K562 (cell line): ENCODE data around the gene CLCA1. TPM values are rescaled to one million over a fixed set of nuclear protein-coding genes. Genes with fewer than 3 reads are reported as not detected.

Experiments
- ATAC-seq: fragments of 200-7000 bp; cut with Tn5 transposase; 3 replicates; pipeline ENCODE4 v1.9.1; 2020; ENCODE audit warnings: moderate library complexity
- BruUV-seq: library from RNA; stranded (reverse); fragments of 400-500 nt; replicated peaks from 2 replicates; lab custom pipeline; 2021; lab: Mats Ljungman, UMichigan
- CTCF ChIA-PET: fragments of 300-600 bp; formaldehyde crosslinking; extraction: SDS; loops from one replicate; lab custom pipeline; 2021; ENCODE audit warnings: low intra/inter-chr PET ratio; lab: Yijun Ruan, JAX
- POLR2A ChIA-PET: fragments of 300-600, 350-650 bp; sonication (Branson Sonifier 250); formaldehyde crosslinking; extraction: SDS; loops from one replicate; lab custom pipeline; 2021; ENCODE audit warnings: antibody characterized with exemption, inconsistent platforms; lab: Yijun Ruan, JAX
- DNase-seq, 4 experiments: peaks; one replicate each; pipeline versions ENCODE4 v3.0.0 to v3.0.0-alpha.2; 2011 to 2018; ENCODE audit warnings: low spot score in 3 of 4, mixed read lengths in 3 of 4; ENCODE audit errors: extremely low read depth in 1 of 4
- FAIRE-seq: peaks from 2 replicates; lab custom pipeline; 2011; peaks lifted over from hg19 to GRCh38; lab: Jason Lieb, UNC
- H2AFZ ChIP-seq: 2 replicates; pipeline ENCODE4 v1.6.0; 2011; ENCODE audit warnings: low read depth, low read length, control low read depth, inconsistent platforms
- H3K27ac ChIP-seq: fragments of 200-600 bp; 3 replicates; pipeline ENCODE4 v1.8.0; 2011; ENCODE audit warnings: low read depth, mild to moderate bottlenecking, control low read depth, inconsistent platforms, low read length, moderate library complexity, mixed read lengths; ENCODE audit errors: extremely low read depth
- H3K27me3 ChIP-seq, 2 experiments: fragments of 300-600 bp in 1 of 2; 2 replicates in 1 of 2; 3 replicates in 1 of 2; pipeline versions ENCODE4 v1.6.0 to v1.8.0; 2011; ENCODE audit warnings: inconsistent platforms in 2 of 2, low read length in 2 of 2, mild to moderate bottlenecking in 1 of 2, mixed read lengths in 1 of 2, moderate library complexity in 1 of 2; ENCODE audit not compliant: control insufficient read depth in 2 of 2, insufficient read depth in 2 of 2
- H3K36me3 ChIP-seq: fragments of 300-600 bp; 3 replicates; pipeline ENCODE4 v1.8.0; 2011; ENCODE audit warnings: mild to moderate bottlenecking, low read length, inconsistent platforms; ENCODE audit not compliant: control insufficient read depth, insufficient read depth
- H3K4me1 ChIP-seq, 2 experiments: fragments of 200-600 bp in 1 of 2; replicated peaks in 1 of 2; 2 replicates in 1 of 2; 3 replicates in 1 of 2; pipeline versions ENCODE4 v1.5.1 to v1.8.0; 2011; ENCODE audit warnings: inconsistent platforms in 2 of 2, low read length in 2 of 2, mild to moderate bottlenecking in 1 of 2, mixed read lengths in 1 of 2, moderate library complexity in 1 of 2; ENCODE audit not compliant: control insufficient read depth in 2 of 2, insufficient read depth in 2 of 2
- H3K4me2 ChIP-seq: 2 replicates; pipeline ENCODE4 v1.6.1; 2011; ENCODE audit warnings: low read length, control low read depth, inconsistent platforms, mixed read lengths; ENCODE audit not compliant: insufficient read depth
- H3K4me3 ChIP-seq: fragments of 200-600 bp; sonication (generic), shearing (Covaris generic); 2 replicates; pipeline ENCODE4 v1.5.1; 2016; ENCODE audit warnings: control low read depth, inconsistent platforms
- H3K79me2 ChIP-seq: fragments of 200-600 bp; 3 replicates; pipeline ENCODE4 v1.8.0; 2011; ENCODE audit warnings: low read length, inconsistent platforms; ENCODE audit not compliant: control insufficient read depth, insufficient read depth
- H3K9ac ChIP-seq, 2 experiments: 2 replicates each; pipeline versions ENCODE4 v1.6.0 to v1.6.1; 2011; ENCODE audit warnings: low read depth in 2 of 2, low read length in 2 of 2, control low read depth in 1 of 2, inconsistent platforms in 1 of 2, mild to moderate bottlenecking in 1 of 2, mixed read lengths in 1 of 2; ENCODE audit not compliant: insufficient read depth in 1 of 2
- H3K9me1 ChIP-seq: one replicate; pipeline ENCODE4 v1.6.0; 2011; ENCODE audit warnings: inconsistent platforms, mild to moderate bottlenecking, low read length, moderate library complexity; ENCODE audit not compliant: control insufficient read depth, insufficient read depth
- H3K9me3 ChIP-seq: replicated peaks from 2 replicates; pipeline ENCODE4 v1.5.1; 2011; ENCODE audit warnings: low read depth, low read length, inconsistent platforms; ENCODE audit not compliant: control insufficient read depth, insufficient read depth
- H4K20me1 ChIP-seq: replicated peaks from 2 replicates; pipeline ENCODE4 v1.6.1; 2011; ENCODE audit warnings: low read length, inconsistent platforms, mixed read lengths; ENCODE audit not compliant: control insufficient read depth, insufficient read depth
- ARID2 ChIP-seq: fragments of 450-650 bp; IDR thresholded peaks from 2 replicates; pipeline ENCODE4 v1.6.1; 2017; ENCODE audit warnings: antibody characterized with exemption, mild to moderate bottlenecking
- C11orf30 ChIP-seq: fragments of 450-650 bp; IDR thresholded peaks from 2 replicates; pipeline ENCODE4 v1.6.1; 2016; ENCODE audit warnings: low read depth, mild to moderate bottlenecking
- CBFA2T2 ChIP-seq: fragments of 450-650 bp; conservative IDR thresholded peaks from 2 replicates; pipeline ENCODE4 v1.6.1; 2017; ENCODE audit warnings: mild to moderate bottlenecking
- CBFA2T3 ChIP-seq: fragments of 450-650 bp; IDR thresholded peaks from 2 replicates; pipeline ENCODE4 v1.6.1; 2017
- CXXC5 ChIP-seq: fragments of 250-450 bp; sonication (Bioruptor Pico); IDR thresholded peaks from 2 replicates; pipeline ENCODE4 v1.8.0; 2022; ENCODE audit warnings: inconsistent platforms, mild to moderate bottlenecking, moderate library complexity
- DPF2 ChIP-seq: fragments of 450-650 bp; IDR thresholded peaks from 2 replicates; pipeline ENCODE4 v1.6.1; 2016
- EP300 ChIP-seq: IDR thresholded peaks from 2 replicates; pipeline ENCODE4 v1.6.1; 2012; ENCODE audit warnings: low read length, improper control_type of control experiment
- FOS ChIP-seq: IDR thresholded peaks from 3 replicates; pipeline ENCODE4 v1.6.1; 2011; ENCODE audit not compliant: insufficient read length; ENCODE audit errors: extremely low read depth
- KLF1 ChIP-seq: fragments of 450-650 bp; IDR thresholded peaks from 2 replicates; pipeline ENCODE4 v1.6.1; 2016; ENCODE audit warnings: missing genetic modification characterization, missing compliant biosample characterization
- MAFF ChIP-seq: IDR thresholded peaks from 2 replicates; pipeline ENCODE4 v1.6.1; 2012; ENCODE audit warnings: low read length, improper control_type of control experiment
- MAZ ChIP-seq, 2 experiments: fragments of 450-650 bp in 1 of 2; sonication (generic) in 1 of 2; formaldehyde crosslinking; IDR thresholded peaks in 1 of 2; conservative IDR thresholded peaks in 1 of 2; 2 replicates each; pipeline versions ENCODE4 v1.4.0 to v1.5.0; 2020; ENCODE audit warnings: mild to moderate bottlenecking in 1 of 2, missing genetic modification reagents in 1 of 2
- NBN ChIP-seq: fragments of 450-650 bp; IDR thresholded peaks from 2 replicates; pipeline ENCODE4 v1.6.1; 2016; ENCODE audit warnings: low read depth, mild to moderate bottlenecking
- POLR2AphosphoS5 ChIP-seq: IDR thresholded peaks from 2 replicates; pipeline ENCODE4 v1.6.1; 2011; ENCODE audit warnings: mild to moderate bottlenecking, low read depth, low read length, moderate library complexity; ENCODE audit not compliant: control insufficient read depth, insufficient read depth
- RAD21 ChIP-seq, 2 experiments: fragments of 250-450 bp in 1 of 2; fragments of 450-650 bp in 1 of 2; sonication (Bioruptor Pico) in 1 of 2; formaldehyde crosslinking in 1 of 2; IDR thresholded peaks in 1 of 2; conservative IDR thresholded peaks in 1 of 2; 2 replicates each; pipeline versions ENCODE4 v1.4.0 to v1.8.0; 2020 to 2022; ENCODE audit warnings: mild to moderate bottlenecking in 2 of 2, moderate library complexity in 1 of 2
- SRF ChIP-seq, 2 experiments: fragments of 250-450, 450-650 bp in 1 of 2; sonication (Bioruptor Pico) in 1 of 2; sonication (generic) in 1 of 2; formaldehyde crosslinking; IDR thresholded peaks; 2 replicates each; pipeline versions ENCODE4 v1.5.0 to v1.5.1; 2020 to 2022; ENCODE audit warnings: mild to moderate bottlenecking in 1 of 2, missing genetic modification reagents in 1 of 2
- TCF3 ChIP-seq: sonication (generic); formaldehyde crosslinking; IDR thresholded peaks from 2 replicates; pipeline ENCODE4 v1.4.0; 2020; ENCODE audit warnings: mild to moderate bottlenecking, missing genetic modification reagents
- TEAD4 ChIP-seq, 2 experiments: sonication (generic) in 1 of 2; formaldehyde crosslinking in 1 of 2; IDR thresholded peaks; 2 replicates each; pipeline versions ENCODE4 v1.6.1 to v1.8.0; 2012 to 2022; ENCODE audit warnings: borderline replicate concordance in 1 of 2, inconsistent platforms in 1 of 2, low read length in 1 of 2, mild to moderate bottlenecking in 1 of 2, missing genetic modification reagents in 1 of 2
- ZNF316 ChIP-seq: fragments of 450-650 bp; IDR thresholded peaks from 2 replicates; pipeline ENCODE4 v1.6.1; 2016
- WGBS: fragments of 100-300 bp; shearing (Covaris generic); methylation state at CpG from one replicate; pipeline ENCODE4 v1.1.6; 2016; ENCODE audit warnings: low coverage, mixed read lengths; ENCODE audit not compliant: insufficient coverage; ENCODE audit errors: missing lambda C conversion rate; 5-methylcytosine and 5-hydroxymethylcytosine counted together
- in situ Hi-C: fragments of 300-500 bp; cut with MboI; formaldehyde crosslinking; loops from 4 replicates; pipeline ENCODE4 v1.15.0; 2018; ENCODE audit warnings: inconsistent platforms, mixed read lengths
- intact Hi-C: fragments of 100-400 bp; cut with micrococcal nuclease; formaldehyde crosslinking; loops from 2 replicates; pipeline ENCODE4 v1.14.2; 2022
- polyA plus RNA-seq, 8 experiments: library from polyadenylated mRNA; depleted of rRNA in 4 of 8; stranded (reverse) in 5 of 8; unstranded in 3 of 8; fragments of >200 nt; fragmentation: Nextera tagmentation in 2 of 8; fragmentation: Illumina TruSeq in 1 of 8; extraction: Ambion mirVana in 2 of 8; extraction: Trizol in 1 of 8; gene quantifications; 2 replicates each; pipeline versions ENCODE4 v1.2.1 to v1.2.3, GENCODE V29; 2011 to 2014; ENCODE audit warnings: inconsistent platforms in 1 of 8, missing spikeins in 1 of 8
- total RNA-seq, 7 experiments: library from RNA; depleted of rRNA in 6 of 7; stranded (reverse); fragments of >200 nt in 6 of 7; fragmentation: Illumina TruSeq in 2 of 7; extraction: Trizol in 2 of 7; gene quantifications; 2 replicates each; pipeline versions ENCODE4 v1.2.1 to v1.2.3, GENCODE V29; 2011 to 2021; ENCODE audit warnings: low replicate concordance in 1 of 7

CLCA1 gene
- total and polyA plus RNA-seq, 9 of the 15 experiments (the other 6 are each of a cell fraction or from before 2014, with no cell fraction given) = 0.03 to 0.08 (median 0.04) TPM; not detected in 6

DNA sequence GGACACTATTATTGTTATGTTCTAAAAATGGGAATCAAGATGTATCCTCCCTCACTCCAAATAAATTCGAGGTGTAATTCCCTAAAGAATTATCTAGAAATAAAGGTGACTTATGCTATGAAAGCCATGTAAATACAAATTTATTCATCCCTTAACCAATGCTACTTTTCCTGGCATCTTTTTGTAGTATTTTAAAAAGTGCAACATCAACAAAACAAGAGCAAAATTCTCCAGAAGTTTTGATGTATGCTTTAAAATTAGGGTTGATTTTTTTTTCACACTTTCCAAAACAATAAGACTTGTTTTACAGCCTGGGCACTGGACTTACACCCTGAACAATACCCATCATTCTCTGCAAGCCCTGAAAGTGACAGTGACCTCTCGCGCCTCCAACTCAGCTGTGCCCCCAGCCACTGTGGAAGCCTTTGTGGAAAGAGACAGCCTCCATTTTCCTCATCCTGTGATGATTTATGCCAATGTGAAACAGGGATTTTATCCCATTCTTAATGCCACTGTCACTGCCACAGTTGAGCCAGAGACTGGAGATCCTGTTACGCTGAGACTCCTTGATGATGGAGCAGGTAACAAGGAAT lies 21.4 kb upstream of the CLCA1 start:
- ChIA-PET POLR2A (no interaction called here), CTCF (no interaction called here)
- Histone ChIP-seq H3K9me1 (no peaks in the 10 kb centered on the region), H3K27me3 (no peaks in the 10 kb centered on the region), H3K9me3 (no peaks in the 10 kb centered on the region), H2AFZ (no peak overlapping the region), H3K4me3 (no peak overlapping the region), H3K27ac (no peak overlapping the region)
- FAIRE-seq = no peak
- no TSS peak for BruUV-seq
- in situ Hi-C loops (no loop called here), intact Hi-C loops (no loop called here)
- ATAC-seq = no peak
- TF ChIP-seq SRF (CRISPR knock-in tag; IDR thresholded peaks at IDR 0.05) (no peak), C11orf30 (peak; percentile 57), MAFF (peak; percentile 23; the same call in 1 of the 2 replicates), ZNF316 (peak; percentile 72)
- TF ChIP-seq, all 486 proteins: peak for 3
- no peaks in the 10 kb centered on the region for H3K79me2 ChIP-seq
- no peaks in the 10 kb centered on the region for H3K36me3 ChIP-seq
- H3K4me2 ChIP-seq = no peak overlapping the region
- DNase-seq = no peak
- H3K4me1 ChIP-seq = peaks cover 0 to 12% of the 10 kb centered on the region in 2 experiments; a peak in 2 of 5 replicates
- WGBS = 68% methylated on average over 4 of the region's 4 CpGs
- H4K20me1 ChIP-seq = no peaks in the 10 kb centered on the region
- H3K9ac ChIP-seq = no peak overlapping the region

DNA sequence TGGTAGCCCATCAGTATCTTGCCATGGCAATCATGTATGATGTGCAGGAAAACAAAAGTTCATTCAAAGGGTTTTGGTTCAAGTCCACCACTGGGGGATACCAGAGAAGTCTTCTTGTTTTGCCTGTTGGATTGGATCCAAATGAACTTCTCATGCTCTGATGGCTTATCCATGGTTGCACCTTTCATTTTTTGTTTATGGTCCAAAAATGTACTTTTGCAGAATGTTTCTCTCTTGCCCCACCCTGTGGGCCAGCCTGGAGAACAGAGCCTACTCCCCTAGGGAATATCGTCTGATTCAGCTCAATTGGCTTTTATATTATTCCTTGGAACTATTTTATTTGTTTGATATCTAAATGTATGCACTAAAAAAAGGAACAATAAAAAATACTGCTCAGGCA lies 20.1 kb upstream of the CLCA1 start:
- Histone ChIP-seq H3K4me3 (no peak overlapping the region), H4K20me1 (no peaks in the 10 kb centered on the region), H3K4me1 (peaks cover 0 to 12% of the 10 kb centered on the region in 2 experiments; a peak in 2 of 5 replicates), H2AFZ (no peak overlapping the region), H3K36me3 (no peaks in the 10 kb centered on the region), H3K9ac (no peak overlapping the region), H3K79me2 (no peaks in the 10 kb centered on the region), H3K27me3 (no peaks in the 10 kb centered on the region), H3K9me3 (no peaks in the 10 kb centered on the region), H3K4me2 (no peak overlapping the region), H3K9me1 (no peaks in the 10 kb centered on the region), H3K27ac (no peak overlapping the region)
- CTCF ChIA-PET = interaction anchor here (0.6 to 0.7 kb wide), 2 partner anchors 51 to 68 kb away, joined by 3 read pairs; no protein-coding TSS in a partner anchor
- ATAC-seq = peak; percentile 76
- FAIRE-seq = peak; percentile 82
- DNase-seq = peak; percentile 14 to 82 (median 39)
- intact Hi-C loops = no loop called here
- in situ Hi-C loops = no loop called here
- WGBS = 0% methylated on average over 1 of the region's 1 CpG
- POLR2A ChIA-PET = no interaction called here
- no TSS peak for BruUV-seq
- TF ChIP-seq DPF2 (peak; percentile 78), NBN (0 out of 2 replicates have a peak, but pooled peaks have one; percentile 16), POLR2AphosphoS5 (peak; percentile 60; the same call in 1 of the 2 replicates), KLF1 (tag) (no peak), ARID2 (0 out of 2 replicates have a peak, but pooled peaks have one; percentile 31), FOS (no peak), TCF3 (peak; percentile 86), EP300 (peak; percentile 69), TEAD4 (IDR thresholded peaks at IDR 0.05; ENCODE audit: low read length) (peak; percentile 85), TEAD4 (CRISPR knock-in tag; IDR thresholded peaks at IDR 0.05; ENCODE audit: borderline replicate concordance) (no peak), MAZ (CRISPR knock-in tag; conservative IDR thresholded peaks at IDR 0.05 in 1 of 2, IDR thresholded peaks at IDR 0.05 in 1 of 2) (no peak), RAD21 (CRISPR knock-in tag; conservative IDR thresholded peaks at IDR 0.05 in 1 of 2, IDR thresholded peaks at IDR 0.05 in 1 of 2) (peak in 1 of 2 experiments; percentile 39; a peak in 1 of 4 replicates), CBFA2T3 (peak; percentile 78), CXXC5 (0 out of 2 replicates have a peak, but pooled peaks have one; percentile 15), CBFA2T2 (peak; percentile 55)
